ENCODE measurements around the gene MCHR1. TPM values are rescaled to one million over a fixed set of nuclear protein-coding genes. Genes with fewer than 3 reads are reported as not detected.
A peak's percentile ranks its signal among the peaks of the same experiment; 100 is the strongest.

MCHR1 gene
- not detected for polyA plus RNA-seq (2012; ENCODE audit: insufficient read depth, insufficient read length)

- no peak for DNase-seq (ENCODE audit: low read depth, low spot score)
- no peak within 1 kb of the TSS for H3K4me3 ChIP-seq (ENCODE audit: low read length)
These were observed at the start of gene MCHR1 for GRCh38 chr22:40679249-40679963. MCHR1 (plus strand) TSS chr22:40679484; CDS start chr22:40679653, 169 bp downstream.

GRCh38 chr22:40631925-40632324, 47.4 kb upstream of the MCHR1 start:
- no peak overlapping the region for H3K4me3 ChIP-seq (ENCODE audit: low read length)
- no peak for DNase-seq (ENCODE audit: low read depth, low spot score)

GRCh38 chr22:40633036-40633435, 46.2 kb upstream of the MCHR1 start:
- no peak for DNase-seq (ENCODE audit: low read depth, low spot score)
- no peak overlapping the region for H3K4me3 ChIP-seq (ENCODE audit: low read length)

GRCh38 chr22:40634119-40634903, 45.0 kb upstream of the MCHR1 start:
- H3K4me3 ChIP-seq (ENCODE audit: low read length): no peak overlapping the region
- DNase-seq (ENCODE audit: low read depth, low spot score): no peak

GRCh38 chr22:40635043-40635939, 44.0 kb upstream of the MCHR1 start:
- peak overlapping the region; percentile 90 for H3K4me3 ChIP-seq (ENCODE audit: low read length)
- DNase-seq (ENCODE audit: low read depth, low spot score): no peak

- DNase-seq (ENCODE audit: low read depth, low spot score): no peak
- peak overlapping the region; percentile 90 for H3K4me3 ChIP-seq (ENCODE audit: low read length)
These were observed 43.3 kb upstream of the MCHR1 start for GRCh38 chr22:40635940-40636379.

GRCh38 chr22:40636380-40637182, 42.7 kb upstream of the MCHR1 start, which contains the start of gene MRTFA:
MRTFA (minus strand) TSS chr22:40636719.
- peak within 1 kb of the TSS; percentile 90 for H3K4me3 ChIP-seq (ENCODE audit: low read length)
- peak; percentile 99 for DNase-seq (ENCODE audit: low read depth, low spot score)

GRCh38 chr22:40637183-40638150, 41.8 kb upstream of the MCHR1 start:
- peak overlapping the region; percentile 90 for H3K4me3 ChIP-seq (ENCODE audit: low read length)
- peak; percentile 17 for DNase-seq (ENCODE audit: low read depth, low spot score)

- no peak for DNase-seq (ENCODE audit: low read depth, low spot score)
These were observed 41.0 kb upstream of the MCHR1 start for GRCh38 chr22:40638261-40638660.

GRCh38 chr22:40641269-40641668, 38.0 kb upstream of the MCHR1 start:
- H3K4me3 ChIP-seq (ENCODE audit: low read length): no peak overlapping the region
- DNase-seq (ENCODE audit: low read depth, low spot score): no peak

More at GRCh38 chr22:40638261-40638660, 41.0 kb upstream of the MCHR1 start:
- no peak overlapping the region for H3K4me3 ChIP-seq (ENCODE audit: low read length)

GRCh38 chr22:40642316-40642715, 37.0 kb upstream of the MCHR1 start:
- no peak for DNase-seq (ENCODE audit: low read depth, low spot score)
- no peak overlapping the region for H3K4me3 ChIP-seq (ENCODE audit: low read length)

GRCh38 chr22:40645579-40646197, 33.6 kb upstream of the MCHR1 start:
- no peak for DNase-seq (ENCODE audit: low read depth, low spot score)
- H3K4me3 ChIP-seq (ENCODE audit: low read length): peak overlapping the region; percentile 12; the same call in 1 of the 2 replicates

GRCh38 chr22:40648386-40648785, 30.9 kb upstream of the MCHR1 start:
- H3K4me3 ChIP-seq (ENCODE audit: low read length): no peak overlapping the region
- DNase-seq (ENCODE audit: low read depth, low spot score): no peak

GRCh38 chr22:40651057-40651456, 28.2 kb upstream of the MCHR1 start:
- no peak overlapping the region for H3K4me3 ChIP-seq (ENCODE audit: low read length)
- DNase-seq (ENCODE audit: low read depth, low spot score): no peak

- DNase-seq (ENCODE audit: low read depth, low spot score): no peak
- no peak overlapping the region for H3K4me3 ChIP-seq (ENCODE audit: low read length)
These were observed 27.5 kb upstream of the MCHR1 start for GRCh38 chr22:40651563-40652501.

GRCh38 chr22:40653361-40653760, 25.9 kb upstream of the MCHR1 start:
- no peak for DNase-seq (ENCODE audit: low read depth, low spot score)
- H3K4me3 ChIP-seq (ENCODE audit: low read length): no peak overlapping the region

Measured in Jurkat, Clone E6-1 (cell line).